Measurements from ENCODE around the gene EIF2D. TPM values are rescaled to one million over a fixed set of nuclear protein-coding genes. Genes with fewer than 3 reads are reported as not detected.

The EIF2D gene, protein sequence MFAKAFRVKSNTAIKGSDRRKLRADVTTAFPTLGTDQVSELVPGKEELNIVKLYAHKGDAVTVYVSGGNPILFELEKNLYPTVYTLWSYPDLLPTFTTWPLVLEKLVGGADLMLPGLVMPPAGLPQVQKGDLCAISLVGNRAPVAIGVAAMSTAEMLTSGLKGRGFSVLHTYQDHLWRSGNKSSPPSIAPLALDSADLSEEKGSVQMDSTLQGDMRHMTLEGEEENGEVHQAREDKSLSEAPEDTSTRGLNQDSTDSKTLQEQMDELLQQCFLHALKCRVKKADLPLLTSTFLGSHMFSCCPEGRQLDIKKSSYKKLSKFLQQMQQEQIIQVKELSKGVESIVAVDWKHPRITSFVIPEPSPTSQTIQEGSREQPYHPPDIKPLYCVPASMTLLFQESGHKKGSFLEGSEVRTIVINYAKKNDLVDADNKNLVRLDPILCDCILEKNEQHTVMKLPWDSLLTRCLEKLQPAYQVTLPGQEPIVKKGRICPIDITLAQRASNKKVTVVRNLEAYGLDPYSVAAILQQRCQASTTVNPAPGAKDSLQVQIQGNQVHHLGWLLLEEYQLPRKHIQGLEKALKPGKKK
- total RNA-seq (10 to 100 TPM; 26.1 to 30.0 TPM), polyA plus RNA-seq (10 to 100 TPM; 14.7 to 18.1 TPM)

DNA sequence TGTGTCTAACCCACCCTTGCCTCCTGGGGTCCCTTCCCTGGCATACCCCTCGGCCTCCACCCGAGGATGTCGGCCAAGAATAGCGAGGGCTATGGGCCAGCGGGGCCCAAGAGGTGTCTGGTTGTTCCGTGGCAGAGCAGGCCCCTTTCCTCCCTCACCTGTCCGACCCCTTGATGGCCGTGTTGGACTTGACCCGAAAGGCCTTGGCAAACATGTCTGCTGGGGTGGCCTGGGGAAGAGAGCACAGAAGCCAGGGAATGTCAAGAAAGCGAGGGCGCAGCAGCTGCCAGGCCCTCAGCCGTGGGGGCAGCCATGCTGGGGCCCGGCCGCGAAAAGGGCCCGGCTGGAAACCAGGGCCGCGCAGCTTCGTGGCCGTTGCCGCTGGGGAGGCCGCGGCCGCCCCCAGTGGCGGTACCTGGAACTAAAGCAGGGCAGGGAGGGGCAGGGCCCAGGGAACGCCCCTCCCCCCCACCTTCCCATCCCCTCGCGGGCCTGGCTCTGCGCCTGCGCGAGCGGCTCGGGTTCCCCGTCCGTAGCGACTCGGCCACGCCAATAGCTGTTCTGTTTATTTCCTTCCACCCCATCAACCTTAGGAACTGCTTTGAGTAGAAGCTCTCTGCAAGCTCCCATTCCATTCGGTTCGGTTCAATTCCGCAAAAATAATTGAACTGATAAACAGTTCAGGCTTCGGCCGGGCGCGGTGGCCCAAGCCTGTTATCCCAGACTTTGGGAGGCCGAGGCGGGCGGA, at the start of gene EIF2D:
Gene EIF2D (minus strand): TSS at position 337 of the 748 bp plus-strand sequence. CDS start 123 bp downstream, at position 214.
- H3K4me1 ChIP-seq (ENCODE audit: control insufficient read depth in 4 of 4, insufficient read depth in 4 of 4, low read length in 3 of 4): peaks cover 0 to 14% (median 9%) of the 10 kb centered on the region in 4 donors
- DNase-seq (ENCODE audit: low spot score): peak; percentile 97
- H3K36me3 ChIP-seq (ENCODE audit: control insufficient read depth in 4 of 4, insufficient read depth in 3 of 4, low read depth in 1 of 4, low read length in 3 of 4): peaks cover 4 to 15% (median 6%) of the 10 kb centered on the region in 4 donors
- 5% methylated on average over 48 of the region's 48 CpGs for WGBS
- H3K9ac ChIP-seq (ENCODE audit: low read depth in 1 of 2, low read length in 2 of 2): peak within 1 kb of the TSS; percentile 90 to 97
- H3K27me3 ChIP-seq (ENCODE audit: control insufficient read depth in 4 of 4, insufficient read depth in 4 of 4, low read length in 3 of 4): no peaks in the 10 kb centered on the region
- TF ChIP-seq, protein P1, sequence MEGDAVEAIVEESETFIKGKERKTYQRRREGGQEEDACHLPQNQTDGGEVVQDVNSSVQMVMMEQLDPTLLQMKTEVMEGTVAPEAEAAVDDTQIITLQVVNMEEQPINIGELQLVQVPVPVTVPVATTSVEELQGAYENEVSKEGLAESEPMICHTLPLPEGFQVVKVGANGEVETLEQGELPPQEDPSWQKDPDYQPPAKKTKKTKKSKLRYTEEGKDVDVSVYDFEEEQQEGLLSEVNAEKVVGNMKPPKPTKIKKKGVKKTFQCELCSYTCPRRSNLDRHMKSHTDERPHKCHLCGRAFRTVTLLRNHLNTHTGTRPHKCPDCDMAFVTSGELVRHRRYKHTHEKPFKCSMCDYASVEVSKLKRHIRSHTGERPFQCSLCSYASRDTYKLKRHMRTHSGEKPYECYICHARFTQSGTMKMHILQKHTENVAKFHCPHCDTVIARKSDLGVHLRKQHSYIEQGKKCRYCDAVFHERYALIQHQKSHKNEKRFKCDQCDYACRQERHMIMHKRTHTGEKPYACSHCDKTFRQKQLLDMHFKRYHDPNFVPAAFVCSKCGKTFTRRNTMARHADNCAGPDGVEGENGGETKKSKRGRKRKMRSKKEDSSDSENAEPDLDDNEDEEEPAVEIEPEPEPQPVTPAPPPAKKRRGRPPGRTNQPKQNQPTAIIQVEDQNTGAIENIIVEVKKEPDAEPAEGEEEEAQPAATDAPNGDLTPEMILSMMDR (IDR thresholded peaks at IDR 0.05; ENCODE audit: low read depth, low read length, missing input control): peak; percentile 99
- no peak for TF ChIP-seq HNF4G (IDR thresholded peaks at IDR 0.05)
- TF ChIP-seq, protein P2, sequence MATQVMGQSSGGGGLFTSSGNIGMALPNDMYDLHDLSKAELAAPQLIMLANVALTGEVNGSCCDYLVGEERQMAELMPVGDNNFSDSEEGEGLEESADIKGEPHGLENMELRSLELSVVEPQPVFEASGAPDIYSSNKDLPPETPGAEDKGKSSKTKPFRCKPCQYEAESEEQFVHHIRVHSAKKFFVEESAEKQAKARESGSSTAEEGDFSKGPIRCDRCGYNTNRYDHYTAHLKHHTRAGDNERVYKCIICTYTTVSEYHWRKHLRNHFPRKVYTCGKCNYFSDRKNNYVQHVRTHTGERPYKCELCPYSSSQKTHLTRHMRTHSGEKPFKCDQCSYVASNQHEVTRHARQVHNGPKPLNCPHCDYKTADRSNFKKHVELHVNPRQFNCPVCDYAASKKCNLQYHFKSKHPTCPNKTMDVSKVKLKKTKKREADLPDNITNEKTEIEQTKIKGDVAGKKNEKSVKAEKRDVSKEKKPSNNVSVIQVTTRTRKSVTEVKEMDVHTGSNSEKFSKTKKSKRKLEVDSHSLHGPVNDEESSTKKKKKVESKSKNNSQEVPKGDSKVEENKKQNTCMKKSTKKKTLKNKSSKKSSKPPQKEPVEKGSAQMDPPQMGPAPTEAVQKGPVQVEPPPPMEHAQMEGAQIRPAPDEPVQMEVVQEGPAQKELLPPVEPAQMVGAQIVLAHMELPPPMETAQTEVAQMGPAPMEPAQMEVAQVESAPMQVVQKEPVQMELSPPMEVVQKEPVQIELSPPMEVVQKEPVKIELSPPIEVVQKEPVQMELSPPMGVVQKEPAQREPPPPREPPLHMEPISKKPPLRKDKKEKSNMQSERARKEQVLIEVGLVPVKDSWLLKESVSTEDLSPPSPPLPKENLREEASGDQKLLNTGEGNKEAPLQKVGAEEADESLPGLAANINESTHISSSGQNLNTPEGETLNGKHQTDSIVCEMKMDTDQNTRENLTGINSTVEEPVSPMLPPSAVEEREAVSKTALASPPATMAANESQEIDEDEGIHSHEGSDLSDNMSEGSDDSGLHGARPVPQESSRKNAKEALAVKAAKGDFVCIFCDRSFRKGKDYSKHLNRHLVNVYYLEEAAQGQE (IDR thresholded peaks at IDR 0.05): peak; percentile 77
- TF ChIP-seq TAF1 (conservative IDR thresholded peaks at IDR 0.05): no peak
- TF ChIP-seq HNF4A (conservative IDR thresholded peaks at IDR 0.05): peak in 1 of 2 donors; percentile 21
- TF ChIP-seq NR2F2 (IDR thresholded peaks at IDR 0.05): no peak
- TF ChIP-seq, protein P3, sequence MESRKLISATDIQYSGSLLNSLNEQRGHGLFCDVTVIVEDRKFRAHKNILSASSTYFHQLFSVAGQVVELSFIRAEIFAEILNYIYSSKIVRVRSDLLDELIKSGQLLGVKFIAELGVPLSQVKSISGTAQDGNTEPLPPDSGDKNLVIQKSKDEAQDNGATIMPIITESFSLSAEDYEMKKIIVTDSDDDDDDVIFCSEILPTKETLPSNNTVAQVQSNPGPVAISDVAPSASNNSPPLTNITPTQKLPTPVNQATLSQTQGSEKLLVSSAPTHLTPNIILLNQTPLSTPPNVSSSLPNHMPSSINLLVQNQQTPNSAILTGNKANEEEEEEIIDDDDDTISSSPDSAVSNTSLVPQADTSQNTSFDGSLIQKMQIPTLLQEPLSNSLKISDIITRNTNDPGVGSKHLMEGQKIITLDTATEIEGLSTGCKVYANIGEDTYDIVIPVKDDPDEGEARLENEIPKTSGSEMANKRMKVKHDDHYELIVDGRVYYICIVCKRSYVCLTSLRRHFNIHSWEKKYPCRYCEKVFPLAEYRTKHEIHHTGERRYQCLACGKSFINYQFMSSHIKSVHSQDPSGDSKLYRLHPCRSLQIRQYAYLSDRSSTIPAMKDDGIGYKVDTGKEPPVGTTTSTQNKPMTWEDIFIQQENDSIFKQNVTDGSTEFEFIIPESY (IDR thresholded peaks at IDR 0.05): no peak
- peak; percentile 98 for TF ChIP-seq YY1 (IDR thresholded peaks at IDR 0.05)
- TF ChIP-seq RAD21 (IDR thresholded peaks at IDR 0.05): peak; percentile 68 to 77
- peak in 1 of 2 donors; percentile 80 for TF ChIP-seq GABPA (IDR thresholded peaks at IDR 0.05 in 1 of 2, conservative IDR thresholded peaks at IDR 0.05 in 1 of 2)
- TF ChIP-seq SP1 (IDR thresholded peaks at IDR 0.05): peak; percentile 71
- H3K9me3 ChIP-seq (ENCODE audit: control insufficient read depth in 4 of 4, low read length in 3 of 4): no peaks in the 10 kb centered on the region
- peak within 1 kb of the TSS; percentile 87 to 90 for H3K27ac ChIP-seq (ENCODE audit: low read depth in 1 of 2, low read length in 2 of 2)
- H3K4me3 ChIP-seq (ENCODE audit: low read depth in 1 of 3, low read length in 3 of 3): peak within 1 kb of the TSS; percentile 61 to 94 (median 77)
